GM04504 (cell line): Measurements from ENCODE around the gene TIGAR.

Source experiments
- DNase-seq: peaks from one replicate; pipeline ENCODE4 v3.0.0-alpha.2; 2012; ENCODE audit warnings: low read depth

The TIGAR gene

GRCh38 chr12:4303750-4304149 lies 17.3 kb upstream of the TIGAR start:
- DNase-seq = no peak

DNA sequence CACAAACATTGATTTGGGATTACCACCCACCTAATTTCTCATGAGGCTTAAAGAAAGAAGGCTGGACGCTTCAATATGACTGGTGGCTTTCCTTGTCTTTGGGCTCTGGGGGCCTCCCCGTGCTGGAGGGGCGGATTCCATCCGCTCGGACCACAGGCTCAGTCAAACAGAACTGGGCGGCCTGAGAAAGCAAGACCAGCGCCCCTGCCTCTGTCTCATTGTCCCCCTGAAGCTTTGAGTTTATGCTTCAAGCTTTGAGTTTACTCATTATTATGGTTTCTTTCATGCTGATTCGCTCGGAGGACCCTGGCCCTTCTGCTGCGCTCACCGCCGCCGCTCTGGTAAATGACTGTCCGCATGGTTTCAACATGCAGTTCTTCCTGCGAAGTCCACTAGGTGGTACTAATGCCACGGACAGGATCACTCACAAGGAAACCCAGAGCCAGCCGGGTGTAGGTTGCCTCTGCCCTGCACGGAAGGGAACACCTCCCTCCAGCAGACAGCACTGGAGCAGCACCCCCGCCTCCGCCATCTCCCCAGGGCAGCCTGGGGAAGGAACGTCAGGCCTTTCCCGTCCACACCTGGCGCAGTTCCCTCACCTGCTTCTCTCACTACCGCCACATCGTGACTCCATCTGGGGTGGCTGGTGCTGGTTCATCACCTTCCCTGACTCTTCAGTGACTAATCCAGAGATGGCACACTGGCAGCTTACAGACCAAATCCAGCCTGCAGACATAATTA lies 13.2 kb upstream of the TIGAR start:
- peak; percentile 40 for DNase-seq

GRCh38 chr12:4308334-4308950 lies 12.6 kb upstream of the TIGAR start:
- no peak for DNase-seq

DNA sequence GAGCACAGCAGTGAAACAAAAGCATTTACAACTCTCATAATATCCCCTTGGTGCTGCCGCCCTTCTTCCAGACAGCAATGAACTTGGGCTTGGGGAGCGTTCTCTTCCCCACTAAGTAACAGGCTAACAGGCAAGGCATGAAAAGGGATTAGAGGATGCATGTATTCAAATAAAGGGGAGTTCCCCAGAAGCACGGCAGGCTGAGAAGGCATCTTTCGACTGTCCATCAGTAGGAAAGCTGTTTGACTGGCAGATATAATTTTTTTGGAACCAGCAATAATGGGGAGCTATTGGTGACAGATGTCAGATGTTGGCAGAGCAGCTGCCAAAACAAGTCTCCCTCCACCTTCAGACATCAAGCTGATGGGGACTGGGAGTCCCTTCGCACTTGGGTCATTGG lies 9.2 kb upstream of the TIGAR start:
- DNase-seq = no peak

DNA sequence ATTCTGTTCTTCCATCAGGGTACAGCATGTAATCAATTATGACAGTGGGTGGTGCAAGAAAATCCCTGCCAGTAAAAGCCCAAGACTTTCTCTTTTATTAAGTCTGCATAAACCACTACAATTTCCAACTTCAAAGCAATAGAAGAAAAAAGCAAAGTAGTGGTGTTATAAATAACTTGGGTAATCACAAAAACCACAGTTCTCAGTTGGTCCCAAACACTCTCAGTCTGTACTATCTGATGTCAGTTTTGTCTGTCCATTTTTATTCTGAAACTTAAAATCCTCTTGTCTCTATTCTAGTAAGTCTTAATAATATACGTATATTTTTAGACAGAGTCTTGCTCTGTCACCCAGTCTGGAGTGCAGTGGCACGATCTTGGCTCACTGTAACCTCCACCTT lies 8.8 kb upstream of the TIGAR start:
- DNase-seq = no peak

DNA sequence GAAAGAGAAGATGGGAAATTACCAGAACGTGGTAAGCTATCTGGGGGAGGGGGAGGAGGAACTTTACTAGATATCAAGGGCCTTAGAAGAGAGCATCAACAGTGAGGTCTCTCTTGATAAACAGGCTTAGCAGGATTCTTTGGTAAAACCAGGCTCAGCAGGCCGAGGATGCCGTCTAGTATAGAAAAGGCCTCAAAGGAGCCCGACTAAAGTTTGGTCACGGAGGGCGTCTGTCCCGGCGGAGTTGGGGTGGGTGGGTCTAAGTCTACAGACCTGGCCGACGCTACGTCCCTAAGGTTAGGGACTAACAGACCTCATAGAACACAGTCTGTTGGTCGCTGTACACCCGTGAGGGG lies 538 bp upstream of the TIGAR start:
- DNase-seq = no peak

- no peak for DNase-seq
Measured at GRCh38 chr12:4322726-4323125, 1.7 kb downstream of the TIGAR start.

DNA sequence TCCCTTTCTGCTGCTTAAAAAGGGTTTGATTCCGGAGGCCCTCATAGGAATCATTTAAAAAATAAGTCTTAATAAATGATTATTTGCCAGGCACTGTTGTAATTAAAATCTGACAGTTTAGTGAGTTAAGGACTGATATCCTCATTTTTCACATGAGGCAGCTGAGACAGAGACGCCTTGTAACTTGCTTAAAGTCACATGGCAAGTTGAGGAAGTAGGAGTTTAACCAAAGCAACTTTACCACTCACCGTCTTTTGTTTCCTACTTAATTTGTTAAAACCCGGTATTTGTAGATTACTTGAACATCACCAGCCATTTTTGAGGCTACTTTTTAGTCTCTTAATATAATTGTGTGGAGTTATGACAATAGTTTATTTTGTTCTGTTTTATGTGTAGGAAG lies 2.4 kb downstream of the TIGAR start:
- DNase-seq = no peak

DNA sequence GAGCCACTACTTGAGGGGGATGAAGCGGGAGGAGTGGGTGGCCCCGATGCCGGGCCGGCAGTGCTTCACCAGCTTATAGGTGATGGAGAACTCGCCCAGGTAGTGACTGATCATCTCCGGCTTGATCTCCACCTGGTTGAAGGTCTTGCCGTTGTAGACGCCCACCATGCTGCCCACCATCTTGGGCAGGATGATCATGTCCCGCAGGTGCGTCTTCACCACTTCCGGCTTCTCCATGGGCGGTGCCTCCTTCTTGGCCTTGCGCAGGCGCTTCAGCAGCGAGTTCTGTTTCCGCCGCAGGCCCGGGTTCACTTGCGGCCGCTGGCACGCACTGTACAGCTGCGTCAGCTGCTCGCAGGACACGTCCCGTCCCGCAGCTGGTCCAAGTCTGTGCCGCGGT lies 3.4 kb downstream of the TIGAR start:
- no peak for DNase-seq

DNA sequence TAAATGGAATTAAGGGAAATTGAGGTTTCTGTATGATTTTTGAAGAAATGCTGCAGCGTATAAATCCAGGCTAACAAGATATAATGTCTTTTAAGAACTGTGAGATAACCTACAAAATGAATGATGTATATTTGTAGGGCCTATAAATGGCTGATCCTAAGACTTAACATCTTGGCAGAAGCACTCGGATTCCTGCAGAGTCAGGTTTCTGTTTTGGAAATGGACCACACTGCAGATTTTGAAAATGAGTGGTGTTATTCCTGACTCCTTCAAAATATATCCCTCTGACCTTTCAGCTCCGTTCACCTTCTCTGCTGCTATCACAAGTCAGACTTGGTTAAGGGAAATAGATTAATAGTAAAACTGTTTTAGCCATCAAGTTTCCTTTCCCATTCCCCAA lies 5.0 kb downstream of the TIGAR start:
- no peak for DNase-seq

DNA sequence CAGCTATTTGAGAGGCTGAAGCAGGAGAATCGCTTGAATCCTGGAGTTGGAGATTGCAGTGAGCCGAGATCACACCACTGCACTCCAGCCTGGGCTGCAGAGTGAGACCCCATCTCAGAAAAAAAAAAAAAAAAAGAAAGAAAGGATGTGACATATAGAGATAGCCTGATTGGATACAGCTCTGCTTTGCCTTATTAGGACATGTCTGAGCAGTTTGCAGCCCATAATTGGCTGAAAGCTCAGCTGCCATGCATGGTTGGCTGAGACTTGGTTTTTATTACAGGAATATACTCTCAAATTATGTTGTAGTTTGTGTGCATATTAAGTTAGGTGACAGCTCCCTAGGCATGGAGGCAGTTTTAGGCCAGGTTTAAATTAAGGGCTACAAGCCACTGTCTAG lies 6.3 kb downstream of the TIGAR start:
- DNase-seq = no peak

DNA sequence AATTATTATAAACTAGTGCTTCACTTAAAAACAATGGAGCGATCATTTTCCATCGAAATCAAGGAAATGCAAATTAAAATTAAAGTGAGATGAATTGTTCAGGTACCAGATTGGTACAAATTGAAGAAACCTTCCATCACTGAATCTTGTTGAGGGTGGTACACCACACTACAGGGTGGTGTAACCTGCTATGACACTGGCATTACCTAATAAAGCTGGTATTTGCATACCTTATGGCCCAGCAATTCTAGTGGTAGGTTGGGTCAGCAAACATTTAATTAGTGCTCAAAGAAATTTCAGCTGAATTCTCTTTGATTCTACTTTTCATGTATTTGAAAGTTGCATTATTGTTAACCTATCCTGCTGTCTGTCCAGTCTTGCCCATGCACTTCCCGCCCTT lies 9.2 kb downstream of the TIGAR start:
- DNase-seq = no peak

GRCh38 chr12:4331221-4331620 lies 10.2 kb downstream of the TIGAR start:
- DNase-seq = no peak

DNA sequence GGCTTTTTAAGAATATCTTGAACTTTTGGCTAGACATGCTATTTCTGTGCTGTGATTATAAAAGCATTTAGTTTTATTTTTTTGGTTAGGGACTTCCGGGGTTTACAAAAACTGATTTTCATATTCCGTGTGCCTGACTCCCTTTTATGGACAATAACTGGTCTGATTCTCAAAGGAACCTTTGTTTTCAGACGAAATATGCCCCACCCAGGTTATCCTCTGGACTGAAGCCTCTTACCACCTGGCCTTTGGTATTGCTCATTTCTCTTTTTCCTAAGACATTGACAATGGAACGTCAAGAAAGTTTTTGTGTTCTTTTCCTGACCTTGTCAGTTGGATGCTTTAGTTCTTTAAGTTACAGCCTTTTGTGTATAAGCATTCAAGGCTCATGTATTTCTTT lies 10.8 kb downstream of the TIGAR start:
- DNase-seq = no peak

GRCh38 chr12:4346931-4347330 lies 25.9 kb downstream of the TIGAR start:
- DNase-seq = no peak

DNA sequence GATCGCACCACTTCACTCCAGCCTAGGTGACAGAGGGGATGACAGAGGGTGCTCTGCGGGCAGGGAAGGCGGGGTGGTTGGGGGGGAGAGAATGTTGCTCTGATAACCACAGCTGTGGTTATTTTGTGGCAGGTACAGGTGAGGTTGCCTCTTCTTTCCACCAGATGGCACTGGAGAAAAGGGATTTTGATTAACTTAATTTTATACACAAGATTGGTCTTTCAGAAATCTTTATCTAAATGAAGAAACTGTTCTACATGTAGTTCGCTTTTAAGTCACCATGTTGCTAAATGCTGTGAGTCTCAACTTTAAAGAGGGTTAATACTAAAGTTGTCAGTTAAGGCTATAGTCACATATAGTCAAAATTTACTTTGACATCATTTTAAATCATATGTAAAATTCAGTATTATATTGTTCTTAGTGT lies 32.8 kb downstream of the TIGAR start:
- DNase-seq = no peak

- no peak for DNase-seq
Measured at GRCh38 chr12:4355156-4356040, 34.4 kb downstream of the TIGAR start.

DNA sequence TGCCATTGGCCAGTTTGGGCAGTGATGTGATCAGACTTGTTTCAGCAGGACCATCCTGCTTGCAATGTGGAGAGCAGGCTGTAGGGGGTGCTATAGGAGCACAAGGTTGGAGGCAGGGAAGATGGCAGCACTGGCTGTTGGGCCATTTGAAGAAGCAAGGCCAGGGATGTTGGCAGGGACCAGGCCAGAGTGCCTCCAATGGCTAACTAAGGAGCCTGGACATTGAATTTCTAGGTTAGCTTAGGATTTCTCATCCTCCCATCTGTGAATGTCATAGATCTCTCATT lies 35.0 kb downstream of the TIGAR start:
- DNase-seq = no peak

- no peak for DNase-seq
Measured at GRCh38 chr12:4366090-4366489, 45.1 kb downstream of the TIGAR start.

GRCh38 chr12:4369548-4369947 lies 48.5 kb downstream of the TIGAR start:
- DNase-seq = no peak

DNA sequence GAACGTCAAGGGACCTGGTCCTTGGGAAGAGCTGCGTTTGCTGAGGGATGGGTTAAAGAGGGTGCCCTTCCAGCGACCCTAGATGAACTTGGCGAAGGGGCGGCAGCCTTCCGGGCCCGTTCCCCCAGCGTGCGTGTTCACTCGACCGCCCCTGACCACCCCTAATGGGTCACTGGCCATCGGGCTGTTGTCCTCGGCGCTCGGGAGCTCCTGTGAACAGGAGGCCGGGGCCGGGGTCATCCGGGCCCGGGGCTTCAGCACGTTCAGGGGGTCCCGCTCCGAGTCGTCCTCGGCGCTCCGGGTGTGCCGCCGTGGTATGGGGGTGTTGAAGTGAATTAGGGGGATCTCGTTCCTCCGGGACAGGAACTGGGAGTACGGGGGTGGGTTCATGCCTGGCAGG lies 49.3 kb downstream of the TIGAR start:
- DNase-seq = no peak

- no peak for DNase-seq
Measured at GRCh38 chr12:4372653-4373052, 51.6 kb downstream of the TIGAR start.

DNA sequence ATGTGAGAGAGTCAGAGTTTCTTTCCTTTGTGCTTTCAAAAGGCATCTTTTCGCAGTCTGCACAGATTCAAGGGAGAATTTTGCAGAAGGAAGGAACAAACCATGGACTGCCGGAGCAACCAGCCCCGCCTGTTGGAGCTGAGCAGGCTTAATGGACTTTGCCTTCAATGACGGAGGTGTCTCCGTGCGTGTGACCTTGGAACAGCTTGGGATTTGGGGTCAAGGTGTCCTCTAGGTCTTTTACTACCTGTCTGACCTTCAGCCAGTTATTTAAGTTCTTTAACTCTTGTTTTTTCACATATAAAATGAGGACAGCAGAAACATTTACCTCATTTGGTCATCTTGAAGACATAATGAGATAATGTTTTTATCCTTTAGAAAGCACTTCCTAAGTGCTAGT lies 54.4 kb downstream of the TIGAR start:
- no peak for DNase-seq
